SJSA1 (cell line): ENCODE measurements around the gene RFPL4AL1. TPM values are rescaled to one million over a fixed set of nuclear protein-coding genes. Genes with fewer than 3 reads are reported as not detected.

Experiments
- DNase-seq, 2 experiments: peaks; one replicate each; pipeline ENCODE4 v3.0.0-alpha.2; 2015 to 2020; ENCODE audit warnings: low spot score in 2 of 2, low read depth in 1 of 2
- H3K27ac ChIP-seq: fragments of 250-450 bp; sonication (Bioruptor Pico); 2 replicates; pipeline ENCODE4 v1.5.1; 2020; ENCODE audit warnings: mild to moderate bottlenecking, moderate library complexity
- H3K27me3 ChIP-seq: fragments of 250-450 bp; sonication (Bioruptor Pico); replicated peaks from 2 replicates; pipeline ENCODE4 v1.5.1; 2020; ENCODE audit warnings: mild to moderate bottlenecking, moderate library complexity
- H3K36me3 ChIP-seq: fragments of 250-450 bp; sonication (Bioruptor Pico); 2 replicates; pipeline ENCODE4 v1.5.1; 2020; ENCODE audit warnings: mild to moderate bottlenecking
- H3K4me1 ChIP-seq: fragments of 250-450 bp; sonication (Bioruptor Pico); replicated peaks from 2 replicates; pipeline ENCODE4 v1.6.1; 2021; ENCODE audit warnings: mild to moderate bottlenecking
- H3K4me3 ChIP-seq: fragments of 250-450 bp; sonication (Bioruptor Pico); 2 replicates; pipeline ENCODE4 v1.5.1; 2020; ENCODE audit warnings: mild to moderate bottlenecking
- H3K9me3 ChIP-seq: fragments of 250-450 bp; sonication (Bioruptor Pico); replicated peaks from 2 replicates; pipeline ENCODE4 v1.5.1; 2020; ENCODE audit warnings: mild to moderate bottlenecking
- total RNA-seq: library from RNA; depleted of rRNA; stranded (reverse); fragments of >200 nt; shearing (Covaris generic); gene quantifications from 2 replicates; pipeline ENCODE4 v1.2.3, GENCODE V29; 2014; rRNA removed

RFPL4AL1 gene
- total RNA-seq, 1 experiment from 2014 or later = not detected

DNA sequence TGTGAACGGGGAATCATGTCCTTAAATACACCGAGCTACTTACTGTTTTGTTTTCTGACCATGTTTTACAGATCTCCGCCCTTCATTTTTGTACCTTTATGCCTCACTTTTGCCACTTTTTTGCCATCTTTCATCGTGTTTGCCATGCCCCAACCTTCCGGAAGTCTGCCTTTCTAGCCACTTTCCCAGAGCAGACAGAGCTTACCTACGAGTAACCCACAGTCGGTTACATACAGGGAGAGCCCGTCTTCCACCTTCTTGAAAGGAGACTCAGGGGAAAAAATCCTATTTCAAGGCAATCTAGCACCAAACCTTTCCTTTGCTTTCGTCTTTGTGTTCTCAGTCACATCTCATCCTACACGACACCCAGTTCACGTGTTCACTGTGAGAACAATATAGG, 26.1 kb downstream of the RFPL4AL1 start:
- Histone ChIP-seq H3K9me3 (no peaks in the 10 kb centered on the region), H3K27me3 (no peaks in the 10 kb centered on the region), H3K4me3 (no peak overlapping the region), H3K4me1 (no peaks in the 10 kb centered on the region), H3K36me3 (no peaks in the 10 kb centered on the region), H3K27ac (no peak overlapping the region)
- DNase-seq = no peak

DNA sequence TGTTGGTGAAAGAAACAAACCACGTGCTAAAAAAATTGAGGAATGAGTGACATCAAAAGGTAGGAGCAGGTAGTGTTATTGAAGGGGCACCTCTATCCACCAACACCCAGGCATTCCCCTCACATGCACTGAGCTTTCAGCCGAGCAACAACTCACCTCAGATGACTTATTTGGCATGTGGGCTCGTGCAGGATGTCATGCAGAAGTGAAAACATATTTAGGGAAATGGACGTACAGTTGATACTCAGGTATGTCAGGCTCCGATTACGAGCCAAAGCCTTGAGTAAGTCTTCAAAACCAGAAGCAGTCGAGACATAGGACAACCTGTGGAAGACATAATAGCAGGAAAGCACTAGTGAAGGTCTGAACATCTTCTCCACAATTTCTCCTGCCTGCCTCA, 32.5 kb downstream of the RFPL4AL1 start:
- no peaks in the 10 kb centered on the region; the same call in 1 of the 2 replicates for H3K9me3 ChIP-seq
- H3K36me3 ChIP-seq = no peaks in the 10 kb centered on the region
- no peaks in the 10 kb centered on the region for H3K27me3 ChIP-seq
- no peak for DNase-seq
- H3K4me3 ChIP-seq = no peak overlapping the region
- H3K4me1 ChIP-seq = no peaks in the 10 kb centered on the region
- no peak overlapping the region for H3K27ac ChIP-seq

DNA sequence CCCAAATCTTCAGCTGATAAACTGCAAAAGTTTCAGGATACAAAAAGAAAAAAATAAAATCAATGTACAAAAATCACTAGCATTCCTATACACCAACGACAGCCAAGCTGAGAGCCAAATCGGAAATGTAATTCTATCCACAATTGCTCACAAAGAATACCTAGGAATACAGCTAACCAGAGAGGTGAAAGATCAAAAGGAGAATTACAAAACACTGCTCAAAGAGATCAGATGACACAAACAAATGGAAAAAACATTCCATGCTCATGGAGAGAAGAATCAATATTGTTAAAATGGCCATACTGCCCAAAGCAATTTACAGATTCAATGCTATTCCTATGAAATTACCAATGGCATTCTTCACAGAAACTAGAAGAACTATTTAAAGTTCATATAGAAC, 33.4 kb downstream of the RFPL4AL1 start:
- Histone ChIP-seq H3K9me3 (no peaks in the 10 kb centered on the region; the same call in 1 of the 2 replicates), H3K27ac (no peak overlapping the region)
- DNase-seq = no peak

DNA sequence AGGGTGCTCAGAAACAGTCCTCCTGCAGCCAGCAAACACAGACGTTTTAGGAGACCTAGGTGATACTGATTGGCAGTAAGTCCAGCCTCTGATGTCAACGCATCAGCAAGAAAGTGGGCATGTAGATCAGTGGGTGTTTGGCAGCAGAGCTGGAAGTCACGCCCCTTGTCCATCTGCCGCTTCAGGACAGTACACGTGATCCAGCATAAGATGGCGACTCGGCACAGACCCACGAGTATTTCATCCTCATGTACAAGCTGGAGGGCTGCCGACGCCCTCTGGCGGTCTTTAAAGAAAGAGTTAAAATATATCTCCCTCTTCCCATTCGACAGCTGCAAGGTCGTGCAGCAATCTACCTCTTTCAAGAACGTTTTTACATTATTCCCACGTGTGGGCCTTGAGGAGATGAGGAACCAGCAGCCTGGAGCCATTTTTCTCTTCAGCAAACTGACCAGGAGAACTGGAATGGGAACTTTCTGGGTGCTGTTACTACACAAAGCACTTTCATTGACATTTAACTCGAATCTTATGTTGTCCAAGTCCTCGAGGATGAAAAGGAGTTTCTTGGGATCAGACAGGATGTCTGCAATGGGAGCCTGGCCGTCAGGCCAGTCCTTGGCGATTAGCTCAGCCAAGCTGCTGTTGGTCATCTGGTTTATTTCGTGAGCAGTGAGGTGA, 40.6 kb downstream of the RFPL4AL1 start:
- Histone ChIP-seq H3K36me3 (no peaks in the 10 kb centered on the region), H3K9me3 (no peaks in the 10 kb centered on the region; the same call in 1 of the 2 replicates), H3K4me1 (no peaks in the 10 kb centered on the region), H3K4me3 (no peak overlapping the region), H3K27ac (no peak overlapping the region), H3K27me3 (no peaks in the 10 kb centered on the region)
- DNase-seq = peak; percentile 15 to 56

More for the DNA sequence above, 33.4 kb downstream of the RFPL4AL1 start:
- no peak overlapping the region for H3K4me3 ChIP-seq
- H3K36me3 ChIP-seq = no peaks in the 10 kb centered on the region
- no peaks in the 10 kb centered on the region for H3K4me1 ChIP-seq
- H3K27me3 ChIP-seq = no peaks in the 10 kb centered on the region

DNA sequence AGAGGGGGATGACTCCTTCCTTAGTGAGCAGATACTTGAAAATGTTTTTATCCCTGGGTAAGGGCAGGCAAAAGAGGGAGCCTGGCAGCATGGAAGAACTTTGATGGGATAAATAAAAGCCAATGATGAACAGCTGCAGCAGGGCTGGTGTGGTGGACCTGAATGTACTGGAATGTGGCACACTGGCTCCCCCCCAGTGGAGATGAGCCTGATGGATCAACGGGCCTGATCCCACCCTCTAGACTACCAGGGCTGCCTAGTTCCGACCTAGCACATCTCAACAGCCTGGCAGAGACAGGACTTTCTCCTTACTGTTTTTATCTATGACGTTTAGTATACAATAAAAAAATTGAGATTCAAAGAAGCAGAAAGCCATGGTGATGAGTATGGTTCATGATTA, 42.4 kb downstream of the RFPL4AL1 start:
- H3K4me1 ChIP-seq = no peaks in the 10 kb centered on the region
- no peak for DNase-seq
- no peaks in the 10 kb centered on the region for H3K27me3 ChIP-seq
- H3K27ac ChIP-seq = no peak overlapping the region
- H3K9me3 ChIP-seq = no peaks in the 10 kb centered on the region; the same call in 1 of the 2 replicates
- no peak overlapping the region for H3K4me3 ChIP-seq
- no peaks in the 10 kb centered on the region for H3K36me3 ChIP-seq

DNA sequence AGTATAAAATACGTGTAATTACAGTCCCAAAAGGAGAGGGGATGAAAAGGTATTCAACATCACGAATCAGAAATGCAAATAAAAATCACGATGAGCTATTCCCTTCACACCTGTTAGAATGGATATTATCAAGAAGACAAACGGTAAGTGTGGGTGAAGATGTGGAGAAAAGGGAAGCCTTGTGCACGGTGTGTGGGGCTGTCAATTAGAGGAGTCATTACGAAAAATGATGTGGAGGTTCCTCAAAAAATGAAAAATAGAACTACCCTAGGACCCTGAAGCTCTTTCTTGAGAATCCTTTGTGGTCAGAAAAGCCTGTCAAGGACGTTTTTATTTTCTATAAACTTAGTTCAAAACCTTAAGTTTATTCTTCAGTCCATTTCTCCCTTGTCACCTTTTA, 43.5 kb downstream of the RFPL4AL1 start:
- no peak overlapping the region for H3K27ac ChIP-seq
- no peaks in the 10 kb centered on the region for H3K27me3 ChIP-seq
- H3K9me3 ChIP-seq = no peaks in the 10 kb centered on the region; the same call in 1 of the 2 replicates
- H3K36me3 ChIP-seq = no peaks in the 10 kb centered on the region
- H3K4me3 ChIP-seq = no peak overlapping the region
- no peaks in the 10 kb centered on the region for H3K4me1 ChIP-seq
- DNase-seq = no peak

DNA sequence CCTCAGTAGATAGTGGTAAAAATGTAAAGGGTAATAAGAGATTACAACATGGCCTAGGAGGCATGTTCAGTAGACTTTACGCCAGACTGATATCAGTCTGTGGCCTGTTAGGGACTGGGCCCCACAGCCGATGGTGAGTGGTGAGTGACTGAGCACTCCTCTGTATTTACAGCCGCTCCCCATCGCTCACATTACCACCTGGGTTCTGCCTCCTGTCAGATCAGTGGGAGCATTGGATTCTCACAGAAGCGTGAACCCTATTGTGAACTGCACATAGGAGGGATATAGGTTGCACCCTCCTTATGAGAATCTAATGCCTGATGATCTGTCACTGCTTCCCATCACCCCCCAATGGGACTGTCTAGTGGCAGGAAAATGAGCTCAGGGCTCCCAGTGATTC, 45.0 kb downstream of the RFPL4AL1 start:
- no peak for DNase-seq
- no peaks in the 10 kb centered on the region for H3K4me1 ChIP-seq
- H3K27ac ChIP-seq = no peak overlapping the region
- H3K27me3 ChIP-seq = no peaks in the 10 kb centered on the region
- H3K9me3 ChIP-seq = no peaks in the 10 kb centered on the region; the same call in 1 of the 2 replicates
- no peak overlapping the region for H3K4me3 ChIP-seq
- H3K36me3 ChIP-seq = no peaks in the 10 kb centered on the region

DNA sequence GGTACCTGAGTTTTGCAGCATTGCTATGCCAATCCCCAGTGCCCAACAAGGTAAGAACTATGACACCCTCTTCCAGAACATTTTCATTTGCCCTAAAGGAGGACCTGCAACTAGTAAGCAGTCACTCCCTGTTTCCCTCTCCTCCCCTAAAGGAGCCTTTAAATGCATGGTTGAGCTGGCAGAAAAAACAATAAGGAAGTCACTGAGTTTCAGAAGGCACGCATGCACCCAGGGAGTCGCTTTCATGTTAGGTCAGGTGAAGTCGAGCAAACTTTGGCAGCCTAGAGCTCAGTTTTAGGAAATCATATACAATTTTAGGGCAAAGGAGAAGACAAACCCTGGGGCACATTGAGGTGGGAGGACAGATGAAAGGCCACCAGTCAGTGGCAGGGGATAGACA, 51.1 kb downstream of the RFPL4AL1 start:
- Histone ChIP-seq H3K27me3 (no peaks in the 10 kb centered on the region), H3K36me3 (no peaks in the 10 kb centered on the region), H3K4me3 (no peak overlapping the region), H3K9me3 (no peaks in the 10 kb centered on the region; the same call in none of the 2 replicates), H3K4me1 (no peaks in the 10 kb centered on the region), H3K27ac (no peak overlapping the region)
- DNase-seq = no peak

Other genes with a start within 250 kb of the RFPL4AL1 start
- not detected in 2 replicates for gene SBK2, start 232.0 kb upstream of the RFPL4AL1 start, total RNA-seq
- gene SBK3, start 223.6 kb upstream of the RFPL4AL1 start, total RNA-seq = 0.32 TPM in 1 of 2 replicates, not detected in the other
- gene ZNF579, start 188.3 kb upstream of the RFPL4AL1 start, total RNA-seq = 7.2 and 12.7 TPM in 2 replicates
- 2.4 and 5.4 TPM in 2 replicates for gene FIZ1, start 169.6 kb upstream of the RFPL4AL1 start, total RNA-seq
- 3.8 and 15.5 TPM in 2 replicates for gene ZNF524, start 168.8 kb upstream of the RFPL4AL1 start, total RNA-seq
- 0.63 and 1.4 TPM in 2 replicates for gene ZNF865, start 163.5 kb upstream of the RFPL4AL1 start, total RNA-seq
- gene ZNF784, start 144.6 kb upstream of the RFPL4AL1 start, total RNA-seq = 4.7 and 10.2 TPM in 2 replicates
- 6.5 and 6.9 TPM in 2 replicates for gene ZNF580, start 128.1 kb upstream of the RFPL4AL1 start, total RNA-seq
- 5.5 and 10.1 TPM in 2 replicates for gene ZNF581, start 125.5 kb upstream of the RFPL4AL1 start, total RNA-seq
- 3.5 and 6.0 TPM in 2 replicates for gene CCDC106, start 120.9 kb upstream of the RFPL4AL1 start, total RNA-seq
- 137 and 183 TPM in 2 replicates for gene U2AF2, start 114.1 kb upstream of the RFPL4AL1 start, total RNA-seq
- 67.7 and 103 TPM in 2 replicates for gene EPN1, start 93.9 kb upstream of the RFPL4AL1 start, total RNA-seq
- not detected in 2 replicates for gene NLRP9, start 30.7 kb upstream of the RFPL4AL1 start, total RNA-seq
- gene RFPL4A, start 10.0 kb upstream of the RFPL4AL1 start, total RNA-seq = not detected in 2 replicates
- not detected in 2 replicates for gene NLRP11, start 62.9 kb downstream of the RFPL4AL1 start, total RNA-seq
- not detected in 2 replicates for gene NLRP4, start 67.4 kb downstream of the RFPL4AL1 start, total RNA-seq
- gene NLRP13, start 163.2 kb downstream of the RFPL4AL1 start, total RNA-seq = not detected in 2 replicates
- gene NLRP8, start 178.7 kb downstream of the RFPL4AL1 start, total RNA-seq = not detected in 2 replicates
- not detected in 2 replicates for gene NLRP5, start 217.7 kb downstream of the RFPL4AL1 start, total RNA-seq